ENCODE data around the gene PSD4. TPM values are rescaled to one million over a fixed set of nuclear protein-coding genes. Genes with fewer than 3 reads are reported as not detected.

PSD4 gene
- total RNA-seq, 1 experiment from 2014 or later: 2.5 TPM

GRCh38 chr2:113184531-113185230 lies 10.9 kb downstream of the PSD4 start:
- DNase-seq (ENCODE audit: low read depth): no peak

GRCh38 chr2:113185664-113186432 lies 12.1 kb downstream of the PSD4 start:
- DNase-seq (ENCODE audit: low read depth): peak; percentile 53

GRCh38 chr2:113186433-113186796 lies 12.6 kb downstream of the PSD4 start:
- DNase-seq (ENCODE audit: low read depth): no peak

- DNase-seq (ENCODE audit: low read depth): no peak
Measured at GRCh38 chr2:113187771-113188170, 14.0 kb downstream of the PSD4 start.

GRCh38 chr2:113190871-113191270 lies 17.1 kb downstream of the PSD4 start:
- no peak for DNase-seq (ENCODE audit: low read depth)

- no peak for DNase-seq (ENCODE audit: low read depth)
Measured at GRCh38 chr2:113192459-113193100, 18.8 kb downstream of the PSD4 start.

- DNase-seq (ENCODE audit: low read depth): no peak
Measured at GRCh38 chr2:113195923-113196501, 22.2 kb downstream of the PSD4 start.

GRCh38 chr2:113196839-113197238 lies 23.1 kb downstream of the PSD4 start:
- DNase-seq (ENCODE audit: low read depth): no peak

GRCh38 chr2:113197347-113198047 lies 23.7 kb downstream of the PSD4 start:
- DNase-seq (ENCODE audit: low read depth): no peak

- no peak for DNase-seq (ENCODE audit: low read depth)
Measured at GRCh38 chr2:113198048-113198789, 24.4 kb downstream of the PSD4 start.

GRCh38 chr2:113198790-113199612 lies 25.2 kb downstream of the PSD4 start:
- DNase-seq (ENCODE audit: low read depth): peak; percentile 82

- no peak for DNase-seq (ENCODE audit: low read depth)
Measured at GRCh38 chr2:113200236-113200635, 26.5 kb downstream of the PSD4 start.

- DNase-seq (ENCODE audit: low read depth): no peak
Measured at GRCh38 chr2:113200736-113201490, 27.1 kb downstream of the PSD4 start.

GRCh38 chr2:113201496-113202304 lies 27.9 kb downstream of the PSD4 start:
- no peak for DNase-seq (ENCODE audit: low read depth)

- DNase-seq (ENCODE audit: low read depth): no peak
Measured at GRCh38 chr2:113202305-113203216, 28.8 kb downstream of the PSD4 start.

GRCh38 chr2:113203217-113203530 lies 29.4 kb downstream of the PSD4 start:
- DNase-seq (ENCODE audit: low read depth): no peak

GRCh38 chr2:113203901-113204519 lies 30.2 kb downstream of the PSD4 start:
- peak; percentile 75 for DNase-seq (ENCODE audit: low read depth)

Data from RPMI7951 (cell line).